Gastrocnemius medialis (tissue), 4 donors: ENCODE measurements around the gene GNG4.

Experiments
- CTCF ChIP-seq, 5 experiments: fragments of 450-650 bp in 3 of 5; fragments of 200-600 bp in 2 of 5; sonication (generic) in 2 of 5; IDR thresholded peaks in 4 of 5; conservative IDR thresholded peaks in 1 of 5; 1 replicate in 4 of 5; 2 replicates in 1 of 5; pipeline ENCODE4 v1.5.1; 2016 to 2019; ENCODE audit warnings: antibody characterized with exemption in 5 of 5, mild to moderate bottlenecking in 3 of 5, moderate library complexity in 3 of 5
- POLR2A ChIP-seq, 2 donors: fragments of 450-650 bp; IDR thresholded peaks; one replicate each; pipeline ENCODE4 v1.6.1; 2017; ENCODE audit warnings: antibody characterized with exemption in 2 of 2, mild to moderate bottlenecking in 2 of 2, moderate library complexity in 2 of 2

- TF ChIP-seq POLR2A (IDR thresholded peaks at IDR 0.05) (no peak), CTCF (IDR thresholded peaks at IDR 0.05 in 4 of 5, conservative IDR thresholded peaks at IDR 0.05 in 1 of 5) (no peak)
Observed at GRCh38 chr1:235507623-235508022, 142.0 kb downstream of the GNG4 start.
